Caco-2 (cell line): Measurements from ENCODE around the gene AKAP12. TPM values are rescaled to one million over a fixed set of nuclear protein-coding genes. Genes with fewer than 3 reads are reported as not detected.

Source experiments
- BruUV-seq: library from RNA; stranded (reverse); fragments of 400-500 nt; replicated peaks from 2 replicates; lab custom pipeline; 2021; lab: Mats Ljungman, UMichigan
- CTCF ChIA-PET: fragments of 300-600 bp; sonication (Branson Sonifier 250); formaldehyde crosslinking; loops from one replicate; lab custom pipeline; 2022; ENCODE audit warnings: antibody characterized with exemption; lab: Charles Lee
- POLR2A ChIA-PET: fragments of 300-600 bp; sonication (Branson Sonifier 250); formaldehyde crosslinking; loops from one replicate; lab custom pipeline; 2022; ENCODE audit warnings: antibody characterized with exemption; lab: Charles Lee
- DNase-seq, 2 experiments: peaks; one replicate each; pipeline versions ENCODE4 v3.0.0 to v3.0.0-alpha.2; 2020 to 2022
- H3K27me3 ChIP-seq: replicated peaks from 2 replicates; pipeline ENCODE4 v1.6.0; 2011; ENCODE audit warnings: low read length; ENCODE audit not compliant: control insufficient read depth, insufficient read depth
- H3K36me3 ChIP-seq: 2 replicates; pipeline ENCODE4 v1.5.1; 2011; ENCODE audit warnings: low read length; ENCODE audit not compliant: control insufficient read depth, insufficient read depth
- H3K4me1 ChIP-seq: fragments of 250-450 bp; sonication (Bioruptor Pico); 2 replicates; pipeline ENCODE4 v1.5.1; 2020; ENCODE audit warnings: mild to moderate bottlenecking
- H3K4me3 ChIP-seq: 2 replicates; pipeline ENCODE4 v1.5.1; 2011; ENCODE audit warnings: low read depth, mild to moderate bottlenecking, control low read depth, low read length
- H3K9me3 ChIP-seq: fragments of 250-450 bp; sonication (Bioruptor Pico); 2 replicates; pipeline ENCODE4 v1.5.1; 2020; ENCODE audit warnings: mild to moderate bottlenecking, moderate library complexity
- H3K27ac Mint-ChIP-seq: one replicate; pipeline ENCODE4 v1.8.0; 2022; ENCODE audit warnings: mixed read lengths; ENCODE audit not compliant: unreplicated experiment
- H3K27me3 Mint-ChIP-seq: one replicate; pipeline ENCODE4 v1.8.0; 2022; ENCODE audit warnings: mixed read lengths; ENCODE audit not compliant: insufficient read depth, unreplicated experiment
- H3K36me3 Mint-ChIP-seq: one replicate; pipeline ENCODE4 v1.8.0; 2022; ENCODE audit warnings: mild to moderate bottlenecking, mixed read lengths; ENCODE audit not compliant: insufficient read depth, unreplicated experiment
- H3K4me1 Mint-ChIP-seq: one replicate; pipeline ENCODE4 v1.8.0; 2022; ENCODE audit warnings: low read depth, mixed read lengths; ENCODE audit not compliant: unreplicated experiment
- H3K4me3 Mint-ChIP-seq: one replicate; pipeline ENCODE4 v1.8.0; 2022; ENCODE audit warnings: mild to moderate bottlenecking, moderate library complexity, mixed read lengths; ENCODE audit not compliant: unreplicated experiment
- H3K9me3 Mint-ChIP-seq: one replicate; pipeline ENCODE4 v1.8.0; 2022; ENCODE audit warnings: mixed read lengths; ENCODE audit not compliant: unreplicated experiment
- CTCF ChIP-seq, 2 experiments: fragments of 200-600 bp in 1 of 2; IDR thresholded peaks; 1 replicate in 1 of 2; 2 replicates in 1 of 2; pipeline versions ENCODE4 v1.5.1 to v1.8.0; 2011 to 2022; ENCODE audit warnings: antibody characterized with exemption in 1 of 2, control low read depth in 1 of 2, inconsistent platforms in 1 of 2, low read depth in 1 of 2, low read length in 1 of 2, mild to moderate bottlenecking in 1 of 2, moderate library complexity in 1 of 2; ENCODE audit not compliant: insufficient read depth in 1 of 2, severe bottlenecking in 1 of 2, unreplicated experiment in 1 of 2
- intact Hi-C: fragments of 100-400 bp; cut with micrococcal nuclease; formaldehyde crosslinking; loops from one replicate; pipeline ENCODE4 v1.10.0; 2022; ENCODE audit not compliant: unreplicated experiment
- total RNA-seq: library from RNA; stranded (reverse); gene quantifications from 2 replicates; pipeline ENCODE4 v1.2.3, GENCODE V29; 2022

Gene AKAP12
- total RNA-seq, 1 experiment from 2014 or later: 0.93 TPM

GRCh38 chr6:151349651-151350270 lies 110.0 kb downstream of the AKAP12 start:
- ChIA-PET POLR2A (no interaction called here), CTCF (interaction anchor here (0.6 to 0.9 kb wide), 2 partner anchors 15 to 23 kb away, joined by 3 to 9 read pairs; no protein-coding TSS in a partner anchor)
- H3K9me3 Mint-ChIP-seq: peaks cover 9% of the 10 kb centered on the region
- H3K4me3 ChIP-seq: no peak overlapping the region
- no peak for DNase-seq
- H3K4me1 ChIP-seq: no peaks in the 10 kb centered on the region
- no peaks in the 10 kb centered on the region for H3K36me3 ChIP-seq
- no peaks in the 10 kb centered on the region for H3K4me1 Mint-ChIP-seq
- no peaks in the 10 kb centered on the region for H3K36me3 Mint-ChIP-seq
- no peaks in the 10 kb centered on the region for H3K9me3 ChIP-seq
- H3K27me3 Mint-ChIP-seq: peaks cover 3% of the 10 kb centered on the region
- H3K27ac Mint-ChIP-seq: no peak overlapping the region
- TF ChIP-seq CTCF (IDR thresholded peaks at IDR 0.05; ENCODE audit: insufficient read depth in 1 of 2, low read depth in 1 of 2, low read length in 1 of 2, severe bottlenecking in 1 of 2, unreplicated experiment in 1 of 2): no peak
- intact Hi-C loops: no loop called here
- BruUV-seq: no TSS peak
- no peaks in the 10 kb centered on the region for H3K27me3 ChIP-seq
- H3K4me3 Mint-ChIP-seq: no peak overlapping the region

GRCh38 chr6:151350442-151351145 lies 110.8 kb downstream of the AKAP12 start:
- H3K36me3 ChIP-seq: no peaks in the 10 kb centered on the region
- intact Hi-C loops: no loop called here
- CTCF ChIA-PET: interaction anchor here (0.9 kb wide), 1 partner anchor 16 kb away, joined by 3 read pairs; no protein-coding TSS in a partner anchor
- peaks cover 9% of the 10 kb centered on the region for H3K9me3 Mint-ChIP-seq
- peaks cover 3% of the 10 kb centered on the region for H3K27me3 Mint-ChIP-seq
- no peak for DNase-seq
- no peak for TF ChIP-seq CTCF (IDR thresholded peaks at IDR 0.05; ENCODE audit: insufficient read depth in 1 of 2, low read depth in 1 of 2, low read length in 1 of 2, severe bottlenecking in 1 of 2, unreplicated experiment in 1 of 2)
- no peaks in the 10 kb centered on the region for H3K36me3 Mint-ChIP-seq
- no peaks in the 10 kb centered on the region for H3K4me1 Mint-ChIP-seq
- H3K9me3 ChIP-seq: no peaks in the 10 kb centered on the region
- H3K4me3 Mint-ChIP-seq: no peak overlapping the region
- POLR2A ChIA-PET: no interaction called here
- no peaks in the 10 kb centered on the region for H3K4me1 ChIP-seq
- no peak overlapping the region for H3K27ac Mint-ChIP-seq
- no peaks in the 10 kb centered on the region for H3K27me3 ChIP-seq
- H3K4me3 ChIP-seq: no peak overlapping the region
- BruUV-seq: no TSS peak

- no peak for TF ChIP-seq CTCF (IDR thresholded peaks at IDR 0.05; ENCODE audit: insufficient read depth in 1 of 2, low read depth in 1 of 2, low read length in 1 of 2, severe bottlenecking in 1 of 2, unreplicated experiment in 1 of 2)
- H3K27ac Mint-ChIP-seq: no peak overlapping the region
- POLR2A ChIA-PET: no interaction called here
These were observed 111.5 kb downstream of the AKAP12 start for GRCh38 chr6:151351146-151351700.

More at GRCh38 chr6:151351146-151351700, 111.5 kb downstream of the AKAP12 start:
- DNase-seq: no peak
- intact Hi-C loops: no loop called here
- CTCF ChIA-PET: no interaction called here
- H3K4me3 ChIP-seq: no peak overlapping the region
- no peak overlapping the region for H3K4me3 Mint-ChIP-seq
- peaks cover 3% of the 10 kb centered on the region for H3K27me3 Mint-ChIP-seq
- H3K4me1 Mint-ChIP-seq: no peaks in the 10 kb centered on the region
- H3K36me3 Mint-ChIP-seq: no peaks in the 10 kb centered on the region
- no peaks in the 10 kb centered on the region for H3K9me3 ChIP-seq
- H3K27me3 ChIP-seq: no peaks in the 10 kb centered on the region
- peaks cover 9% of the 10 kb centered on the region for H3K9me3 Mint-ChIP-seq
- no peaks in the 10 kb centered on the region for H3K4me1 ChIP-seq
- H3K36me3 ChIP-seq: no peaks in the 10 kb centered on the region
- no TSS peak for BruUV-seq
